ENCODE results near the gene SEPHS2.

SEPHS2 gene

DNA sequence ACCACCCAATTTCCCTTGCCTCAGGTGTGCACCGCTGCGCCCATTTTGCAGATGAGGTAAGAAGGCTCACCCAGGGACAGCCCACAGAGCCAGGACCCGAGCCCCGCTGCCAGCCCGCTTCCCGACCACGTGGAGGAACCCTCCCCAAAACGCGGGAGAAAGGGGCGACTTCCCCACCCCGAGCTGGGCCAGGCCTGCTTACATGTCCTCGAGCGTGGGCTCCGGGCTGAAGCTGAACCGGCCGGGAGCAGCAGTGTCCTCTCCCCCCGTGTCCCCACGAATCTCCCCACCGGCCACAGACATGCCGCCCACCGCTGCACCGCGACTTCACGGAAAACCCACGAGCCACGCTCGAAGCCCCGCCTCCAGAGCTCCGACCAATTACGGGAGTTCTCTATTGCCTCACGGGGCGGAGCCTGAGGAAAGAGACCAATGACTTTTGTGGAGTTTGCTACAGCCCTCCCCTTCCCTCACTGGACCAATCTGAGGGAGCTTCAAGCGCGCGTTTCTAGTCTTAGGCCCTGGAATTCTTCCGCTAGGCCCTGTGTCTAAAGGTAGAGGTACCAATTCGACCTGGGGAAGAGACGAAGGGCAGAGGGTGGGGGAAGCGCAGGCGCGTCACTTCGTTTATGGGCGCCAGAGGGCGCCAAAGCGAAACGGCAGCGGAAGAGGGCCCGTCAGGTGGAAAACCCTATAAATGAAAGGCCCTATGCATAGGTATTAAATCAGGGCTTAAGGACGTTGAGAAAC is 15.8 kb downstream of the SEPHS2 start, which contains the start of gene DCTPP1:
Gene DCTPP1 (minus strand): TSS at position 353 of the 750 bp plus-strand sequence. CDS start 50 bp downstream, at position 303.
- peak; percentile 83 to 89 for DNase-seq (ENCODE audit: low read depth in 2 of 2)

GRCh38 chr16:30429418-30429677 is 16.3 kb downstream of the SEPHS2 start:
- DNase-seq (ENCODE audit: low read depth in 2 of 2) = no peak

DNA sequence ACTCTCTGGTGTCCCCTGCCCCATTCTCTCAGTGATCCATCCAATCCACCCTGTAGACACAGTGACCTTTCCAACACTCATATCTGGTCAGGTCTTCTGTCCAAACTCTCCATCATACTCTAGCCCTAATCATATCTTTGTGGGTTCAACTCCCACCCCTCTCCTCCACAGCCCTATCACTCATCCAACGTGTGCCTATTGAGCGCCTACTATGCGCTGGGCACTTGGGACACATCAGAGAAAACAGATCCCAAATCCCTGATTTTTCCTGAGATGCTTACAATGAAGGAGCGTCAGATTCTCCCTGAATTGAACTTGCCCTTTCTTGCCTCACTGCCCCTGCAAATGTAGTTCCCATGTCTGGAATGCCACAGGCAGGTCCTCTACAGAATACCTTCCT is 17.6 kb downstream of the SEPHS2 start:
- DNase-seq (ENCODE audit: low read depth in 2 of 2) = no peak

DNA sequence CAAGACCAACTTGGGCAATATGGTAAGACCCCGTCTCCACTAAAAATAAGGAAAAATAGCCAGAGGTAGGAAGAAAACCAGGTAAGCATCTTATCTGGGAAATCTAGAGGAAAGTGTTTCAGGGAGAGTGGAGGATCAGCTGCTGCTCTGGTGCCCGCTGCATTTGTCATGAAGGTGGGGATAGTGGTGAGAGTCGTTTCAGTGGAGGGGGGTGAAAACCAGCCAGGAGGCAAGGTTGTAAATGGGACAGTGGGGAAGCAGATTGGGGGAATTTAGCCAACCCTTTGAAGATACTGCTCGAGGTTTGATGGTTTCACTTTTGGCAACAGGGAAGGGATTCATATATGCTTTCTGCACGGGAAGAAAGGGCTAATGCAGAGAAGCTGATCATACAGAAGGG is 24.7 kb downstream of the SEPHS2 start:
- no peak for DNase-seq (ENCODE audit: low read depth in 2 of 2)

GRCh38 chr16:30418350-30419181 is 27.1 kb downstream of the SEPHS2 start:
- no peak for DNase-seq (ENCODE audit: low read depth in 2 of 2)

- DNase-seq (ENCODE audit: low read depth in 2 of 2) = peak; percentile 67 to 73
Observed at GRCh38 chr16:30417529-30418349, 27.9 kb downstream of the SEPHS2 start.

GRCh38 chr16:30416624-30417528 is 28.8 kb downstream of the SEPHS2 start:
- DNase-seq (ENCODE audit: low read depth in 2 of 2) = no peak

- no peak for DNase-seq (ENCODE audit: low read depth in 2 of 2)
Observed at GRCh38 chr16:30416047-30416603, 29.5 kb downstream of the SEPHS2 start.

DNA sequence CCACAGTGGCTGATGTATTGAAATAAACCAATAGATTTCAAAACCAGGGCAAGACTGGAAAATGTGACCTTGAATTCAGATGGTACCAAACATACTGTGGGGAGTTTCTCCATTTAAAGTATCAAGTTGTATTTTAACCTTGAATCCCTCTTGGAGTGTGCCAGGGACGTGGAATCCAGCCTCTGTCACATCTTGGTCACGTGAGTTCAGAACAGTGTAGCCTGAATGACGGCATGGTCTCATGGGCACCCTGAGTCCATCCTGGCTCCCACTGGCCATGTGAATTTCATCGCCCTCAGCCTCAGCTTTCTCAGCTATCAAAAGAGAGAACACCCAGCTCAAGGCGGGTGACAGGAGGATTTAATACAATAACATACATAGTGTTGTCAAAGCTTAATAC is 31.5 kb downstream of the SEPHS2 start:
- no peak for DNase-seq (ENCODE audit: low read depth in 2 of 2)

DNA sequence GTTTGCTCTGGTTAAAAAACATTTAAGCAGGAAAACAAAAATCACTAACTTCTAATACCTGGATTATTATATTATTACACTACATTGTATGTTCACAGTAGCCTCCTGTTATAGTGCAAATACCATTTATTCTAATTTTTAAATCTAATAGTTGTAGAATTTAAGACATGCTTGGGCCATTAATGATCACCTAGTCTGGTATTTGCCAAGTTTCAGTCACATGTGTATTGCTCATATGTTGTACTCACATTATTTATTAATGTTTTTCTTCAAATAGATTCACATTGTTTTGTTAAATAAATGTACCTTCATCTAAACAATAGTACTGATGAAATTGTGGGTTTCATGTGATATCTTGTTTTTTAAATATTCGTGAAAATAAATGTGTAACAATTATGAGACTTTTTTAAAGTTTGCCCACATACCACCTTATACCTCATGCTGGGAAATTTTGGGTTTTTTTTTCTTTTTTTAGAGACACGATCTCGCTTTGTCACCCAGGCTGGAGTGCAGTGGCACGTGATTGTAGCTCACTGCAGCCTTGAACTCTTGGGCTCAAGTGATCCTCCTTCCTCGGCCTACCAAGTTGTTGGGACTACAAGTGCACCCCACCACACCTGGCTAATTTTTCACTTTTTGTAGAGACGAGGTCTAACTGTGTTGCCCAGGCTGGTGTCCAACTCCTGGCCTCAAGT is 32.4 kb downstream of the SEPHS2 start:
- DNase-seq (ENCODE audit: low read depth in 2 of 2) = no peak

DNA sequence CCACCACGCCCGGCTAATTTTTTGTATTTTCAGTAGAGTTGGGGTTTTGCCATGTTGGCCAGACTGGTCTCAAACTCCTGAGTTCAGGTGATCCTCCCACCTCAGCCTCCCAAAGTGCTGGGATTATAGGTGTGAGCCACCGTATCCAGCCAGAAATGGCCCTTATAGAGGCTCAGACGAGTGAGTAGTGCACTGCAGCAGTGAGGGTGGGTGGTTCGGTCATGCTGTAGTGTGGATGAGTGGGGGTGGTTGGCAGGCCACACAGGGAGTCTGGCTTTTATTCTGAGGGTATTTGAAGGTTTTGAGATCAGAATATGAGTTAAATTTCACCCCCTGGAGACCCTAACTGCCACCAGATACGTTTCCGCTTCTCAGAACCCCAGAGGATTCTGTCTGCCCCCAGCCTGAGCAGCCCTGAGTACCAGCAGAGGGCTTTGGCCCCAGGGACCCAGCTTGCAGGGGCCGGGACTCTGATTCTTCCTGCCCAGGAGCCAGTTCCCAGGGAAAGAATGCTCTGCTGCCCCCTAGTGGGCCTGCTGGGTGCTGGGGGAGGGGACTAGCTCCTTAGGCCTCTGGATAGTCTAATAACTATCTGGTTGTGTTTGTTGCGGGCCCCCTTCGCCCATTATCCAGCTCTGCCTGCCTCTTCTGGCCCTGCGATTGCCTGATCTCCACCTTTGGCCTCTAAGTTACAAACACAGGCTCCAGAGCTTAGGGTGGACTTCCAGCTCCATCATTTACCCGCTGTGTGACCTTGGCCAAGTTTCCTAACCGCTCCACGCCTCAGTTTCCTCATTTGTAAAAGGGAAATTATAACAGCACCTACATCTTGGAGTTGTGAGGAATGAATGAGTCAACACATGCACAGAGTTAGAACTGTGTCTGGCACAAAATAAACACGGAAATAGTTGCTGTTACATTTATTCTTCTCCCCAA is 36.3 kb downstream of the SEPHS2 start:
- DNase-seq (ENCODE audit: low read depth in 2 of 2) = peak; percentile 87 to 95

- no peak for DNase-seq (ENCODE audit: low read depth in 2 of 2)
Observed at GRCh38 chr16:30407804-30408534, 37.7 kb downstream of the SEPHS2 start.

DNA sequence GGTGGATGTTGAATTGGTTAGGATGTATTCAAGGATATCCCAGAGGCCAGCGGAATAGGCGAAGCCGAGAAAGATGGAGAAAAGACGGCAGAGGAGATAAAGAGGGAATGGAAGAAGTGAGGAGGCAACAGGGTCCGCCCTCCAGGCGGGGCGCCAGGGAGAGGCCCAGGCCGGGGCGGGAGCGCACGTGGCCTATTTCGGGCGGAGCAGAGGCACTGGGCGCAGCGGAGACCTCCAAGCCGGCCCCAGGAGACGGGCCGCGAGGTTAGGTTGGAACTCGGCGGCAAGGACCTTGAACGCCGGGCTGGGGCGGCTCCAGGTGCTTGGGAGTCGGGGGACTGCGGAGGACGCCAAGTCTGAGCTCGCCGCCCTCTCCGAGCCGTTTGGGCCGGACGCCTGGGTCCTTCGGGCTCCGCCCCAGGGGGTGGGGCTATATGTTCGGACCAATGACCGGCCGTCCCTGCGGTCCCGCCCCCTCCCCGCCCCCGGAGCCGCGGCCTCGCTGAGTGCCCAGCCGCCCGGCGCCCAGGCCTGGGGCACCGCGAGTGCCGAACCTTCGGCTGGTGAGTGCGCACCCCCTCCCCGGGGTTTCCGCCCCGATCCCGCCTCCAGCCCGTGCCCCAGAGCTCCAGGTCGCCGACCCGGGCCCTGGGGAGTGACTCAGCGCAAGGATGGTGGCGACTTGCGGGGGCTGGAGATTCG is 38.4 kb downstream of the SEPHS2 start, which contains the start of gene ZNF771:
Gene ZNF771 (plus strand): TSS at position 505 of the 702 bp plus-strand sequence. CDS start 448 bp downstream, outside the sequence.
- peak; percentile 77 to 83 for DNase-seq (ENCODE audit: low read depth in 2 of 2)

DNA sequence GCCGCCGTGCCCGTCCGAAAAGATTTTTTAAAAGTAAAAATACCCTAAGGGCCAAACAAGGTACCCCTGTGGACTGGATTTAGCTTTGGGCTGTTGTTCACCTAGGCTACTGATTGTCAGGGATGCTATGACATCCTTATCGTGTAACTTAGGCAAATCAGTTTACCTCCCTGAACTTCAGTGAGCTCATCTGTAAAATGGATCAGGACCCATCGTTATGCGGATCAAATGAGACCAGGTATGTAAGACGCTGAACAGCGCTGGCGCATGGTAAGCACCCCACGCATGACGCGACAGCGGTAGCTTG is 38.9 kb downstream of the SEPHS2 start:
- no peak for DNase-seq (ENCODE audit: low read depth in 2 of 2)

DNA sequence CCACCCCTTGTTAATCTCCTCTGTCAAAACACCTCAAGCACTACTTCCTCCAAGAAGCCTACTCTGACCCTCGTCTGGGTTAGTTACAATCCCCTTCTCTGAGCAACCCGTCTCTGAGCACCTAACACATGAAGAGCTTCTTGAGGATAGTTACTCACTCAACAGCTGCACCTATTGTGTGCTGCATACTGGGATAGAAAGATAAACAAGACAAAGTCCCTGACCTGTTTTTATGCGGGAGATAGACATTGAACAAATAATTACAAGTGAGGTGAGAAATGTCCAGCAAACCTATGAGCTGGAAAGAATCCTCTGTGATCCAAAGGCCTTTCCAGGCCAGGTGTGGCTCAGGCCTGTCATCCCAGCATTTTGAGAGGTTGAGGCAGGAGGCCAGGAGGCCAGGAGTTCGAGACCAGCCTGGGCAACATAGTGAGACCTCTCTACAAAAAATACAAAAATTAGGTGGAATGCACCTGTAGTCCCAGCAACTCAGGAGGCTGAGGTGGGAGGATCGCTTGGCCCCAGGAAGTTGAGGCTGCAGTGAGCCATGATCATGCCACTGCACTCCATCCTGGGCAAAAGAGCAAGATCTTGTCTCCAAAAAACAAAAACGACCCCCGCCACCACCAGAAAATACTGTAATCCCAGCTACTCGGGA is 43.8 kb downstream of the SEPHS2 start:
- DNase-seq (ENCODE audit: low read depth in 2 of 2) = no peak

DNA sequence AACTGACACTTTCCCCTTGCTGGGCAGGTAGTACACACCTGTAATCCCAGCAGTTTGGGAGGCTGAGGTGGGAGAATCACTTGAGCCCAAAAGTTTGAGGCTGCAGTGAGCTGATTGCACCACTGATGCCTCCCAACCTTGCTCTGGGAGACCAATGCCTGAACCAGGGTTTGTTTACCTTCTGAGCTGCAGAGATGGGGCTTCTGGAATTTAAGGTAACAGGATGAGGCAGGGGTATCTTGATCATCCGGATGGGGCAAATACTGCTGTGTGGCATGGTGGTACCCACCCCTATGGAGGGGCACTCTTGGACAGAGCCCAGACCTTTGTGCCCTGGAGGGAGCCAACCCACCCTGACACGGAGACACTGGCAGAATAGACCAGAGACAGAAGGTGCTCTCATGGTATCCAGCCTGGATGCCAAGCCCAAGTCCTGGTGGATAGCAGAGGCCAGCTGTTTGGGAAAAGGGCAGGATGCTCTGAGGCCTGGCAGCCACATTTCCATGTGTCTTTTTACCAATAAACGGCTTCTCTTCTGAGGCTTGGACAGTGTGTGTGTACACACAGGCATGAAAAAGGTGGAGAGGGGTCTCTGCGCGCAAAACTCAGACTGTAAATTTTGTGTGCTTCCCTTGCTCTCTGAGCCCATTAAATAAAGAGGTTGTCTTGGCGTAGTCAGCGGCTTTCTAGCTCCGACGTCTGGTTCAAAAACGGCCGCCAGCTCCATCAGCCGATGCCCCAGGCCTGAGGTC is 46.1 kb downstream of the SEPHS2 start:
- DNase-seq (ENCODE audit: low read depth in 2 of 2) = no peak
